ENCODE measurements around the gene TOX3. TPM values are rescaled to one million over a fixed set of nuclear protein-coding genes. Genes with fewer than 3 reads are reported as not detected.

Gene TOX3
- total and polyA plus RNA-seq, 4 donors, result 1.3 to 3.5 (median 2.4) TPM

DNA sequence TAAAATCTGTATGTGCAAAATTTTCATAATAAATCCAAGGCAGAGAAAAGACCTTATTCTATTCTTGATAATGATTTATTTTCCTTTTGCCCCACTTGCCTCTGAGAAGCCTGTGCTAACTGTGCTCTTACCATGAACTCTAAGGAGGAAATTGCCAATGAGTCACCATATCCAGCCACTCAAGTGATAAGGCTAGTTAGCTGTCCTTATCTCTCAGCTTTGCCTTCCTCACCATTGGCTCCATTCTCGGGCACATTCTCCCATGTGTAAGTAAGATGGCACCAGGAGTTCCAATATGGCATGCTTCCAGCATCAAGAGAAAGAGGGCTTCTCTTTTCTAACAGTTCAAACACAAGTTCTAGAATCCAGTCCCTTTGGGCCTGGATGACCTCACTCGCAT lies 142.4 kb downstream of the TOX3 start:
- no peak for TF ChIP-seq RXRA (IDR thresholded peaks at IDR 0.05)
- no peak for TF ChIP-seq YY1 (IDR thresholded peaks at IDR 0.05)
- TF ChIP-seq HNF4A (conservative IDR thresholded peaks at IDR 0.05), result no peak
- no peak for TF ChIP-seq FOXA2 (IDR thresholded peaks at IDR 0.05)
- no peak for TF ChIP-seq JUND (IDR thresholded peaks at IDR 0.05)
- TF ChIP-seq, protein P1, sequence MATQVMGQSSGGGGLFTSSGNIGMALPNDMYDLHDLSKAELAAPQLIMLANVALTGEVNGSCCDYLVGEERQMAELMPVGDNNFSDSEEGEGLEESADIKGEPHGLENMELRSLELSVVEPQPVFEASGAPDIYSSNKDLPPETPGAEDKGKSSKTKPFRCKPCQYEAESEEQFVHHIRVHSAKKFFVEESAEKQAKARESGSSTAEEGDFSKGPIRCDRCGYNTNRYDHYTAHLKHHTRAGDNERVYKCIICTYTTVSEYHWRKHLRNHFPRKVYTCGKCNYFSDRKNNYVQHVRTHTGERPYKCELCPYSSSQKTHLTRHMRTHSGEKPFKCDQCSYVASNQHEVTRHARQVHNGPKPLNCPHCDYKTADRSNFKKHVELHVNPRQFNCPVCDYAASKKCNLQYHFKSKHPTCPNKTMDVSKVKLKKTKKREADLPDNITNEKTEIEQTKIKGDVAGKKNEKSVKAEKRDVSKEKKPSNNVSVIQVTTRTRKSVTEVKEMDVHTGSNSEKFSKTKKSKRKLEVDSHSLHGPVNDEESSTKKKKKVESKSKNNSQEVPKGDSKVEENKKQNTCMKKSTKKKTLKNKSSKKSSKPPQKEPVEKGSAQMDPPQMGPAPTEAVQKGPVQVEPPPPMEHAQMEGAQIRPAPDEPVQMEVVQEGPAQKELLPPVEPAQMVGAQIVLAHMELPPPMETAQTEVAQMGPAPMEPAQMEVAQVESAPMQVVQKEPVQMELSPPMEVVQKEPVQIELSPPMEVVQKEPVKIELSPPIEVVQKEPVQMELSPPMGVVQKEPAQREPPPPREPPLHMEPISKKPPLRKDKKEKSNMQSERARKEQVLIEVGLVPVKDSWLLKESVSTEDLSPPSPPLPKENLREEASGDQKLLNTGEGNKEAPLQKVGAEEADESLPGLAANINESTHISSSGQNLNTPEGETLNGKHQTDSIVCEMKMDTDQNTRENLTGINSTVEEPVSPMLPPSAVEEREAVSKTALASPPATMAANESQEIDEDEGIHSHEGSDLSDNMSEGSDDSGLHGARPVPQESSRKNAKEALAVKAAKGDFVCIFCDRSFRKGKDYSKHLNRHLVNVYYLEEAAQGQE (IDR thresholded peaks at IDR 0.05), result no peak
- TF ChIP-seq, protein P2, sequence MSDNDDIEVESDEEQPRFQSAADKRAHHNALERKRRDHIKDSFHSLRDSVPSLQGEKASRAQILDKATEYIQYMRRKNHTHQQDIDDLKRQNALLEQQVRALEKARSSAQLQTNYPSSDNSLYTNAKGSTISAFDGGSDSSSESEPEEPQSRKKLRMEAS (IDR thresholded peaks at IDR 0.05), result no peak
- no peak for TF ChIP-seq FOXA1 (IDR thresholded peaks at IDR 0.05)
- TF ChIP-seq, protein P3, sequence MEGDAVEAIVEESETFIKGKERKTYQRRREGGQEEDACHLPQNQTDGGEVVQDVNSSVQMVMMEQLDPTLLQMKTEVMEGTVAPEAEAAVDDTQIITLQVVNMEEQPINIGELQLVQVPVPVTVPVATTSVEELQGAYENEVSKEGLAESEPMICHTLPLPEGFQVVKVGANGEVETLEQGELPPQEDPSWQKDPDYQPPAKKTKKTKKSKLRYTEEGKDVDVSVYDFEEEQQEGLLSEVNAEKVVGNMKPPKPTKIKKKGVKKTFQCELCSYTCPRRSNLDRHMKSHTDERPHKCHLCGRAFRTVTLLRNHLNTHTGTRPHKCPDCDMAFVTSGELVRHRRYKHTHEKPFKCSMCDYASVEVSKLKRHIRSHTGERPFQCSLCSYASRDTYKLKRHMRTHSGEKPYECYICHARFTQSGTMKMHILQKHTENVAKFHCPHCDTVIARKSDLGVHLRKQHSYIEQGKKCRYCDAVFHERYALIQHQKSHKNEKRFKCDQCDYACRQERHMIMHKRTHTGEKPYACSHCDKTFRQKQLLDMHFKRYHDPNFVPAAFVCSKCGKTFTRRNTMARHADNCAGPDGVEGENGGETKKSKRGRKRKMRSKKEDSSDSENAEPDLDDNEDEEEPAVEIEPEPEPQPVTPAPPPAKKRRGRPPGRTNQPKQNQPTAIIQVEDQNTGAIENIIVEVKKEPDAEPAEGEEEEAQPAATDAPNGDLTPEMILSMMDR (IDR thresholded peaks at IDR 0.05; ENCODE audit: low read depth, low read length, missing input control), result no peak
- no peak for TF ChIP-seq EGR1 (IDR thresholded peaks at IDR 0.05; ENCODE audit: low read depth in 2 of 2)
- no peak for TF ChIP-seq NR2F2 (IDR thresholded peaks at IDR 0.05)
- TF ChIP-seq, protein P4, sequence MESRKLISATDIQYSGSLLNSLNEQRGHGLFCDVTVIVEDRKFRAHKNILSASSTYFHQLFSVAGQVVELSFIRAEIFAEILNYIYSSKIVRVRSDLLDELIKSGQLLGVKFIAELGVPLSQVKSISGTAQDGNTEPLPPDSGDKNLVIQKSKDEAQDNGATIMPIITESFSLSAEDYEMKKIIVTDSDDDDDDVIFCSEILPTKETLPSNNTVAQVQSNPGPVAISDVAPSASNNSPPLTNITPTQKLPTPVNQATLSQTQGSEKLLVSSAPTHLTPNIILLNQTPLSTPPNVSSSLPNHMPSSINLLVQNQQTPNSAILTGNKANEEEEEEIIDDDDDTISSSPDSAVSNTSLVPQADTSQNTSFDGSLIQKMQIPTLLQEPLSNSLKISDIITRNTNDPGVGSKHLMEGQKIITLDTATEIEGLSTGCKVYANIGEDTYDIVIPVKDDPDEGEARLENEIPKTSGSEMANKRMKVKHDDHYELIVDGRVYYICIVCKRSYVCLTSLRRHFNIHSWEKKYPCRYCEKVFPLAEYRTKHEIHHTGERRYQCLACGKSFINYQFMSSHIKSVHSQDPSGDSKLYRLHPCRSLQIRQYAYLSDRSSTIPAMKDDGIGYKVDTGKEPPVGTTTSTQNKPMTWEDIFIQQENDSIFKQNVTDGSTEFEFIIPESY (IDR thresholded peaks at IDR 0.05), result no peak
- TF ChIP-seq RAD21 (IDR thresholded peaks at IDR 0.05), result no peak
- no peak for TF ChIP-seq TAF1 (conservative IDR thresholded peaks at IDR 0.05)
- no peak for TF ChIP-seq GABPA (IDR thresholded peaks at IDR 0.05 in 1 of 2, conservative IDR thresholded peaks at IDR 0.05 in 1 of 2)
- TF ChIP-seq, protein P5, sequence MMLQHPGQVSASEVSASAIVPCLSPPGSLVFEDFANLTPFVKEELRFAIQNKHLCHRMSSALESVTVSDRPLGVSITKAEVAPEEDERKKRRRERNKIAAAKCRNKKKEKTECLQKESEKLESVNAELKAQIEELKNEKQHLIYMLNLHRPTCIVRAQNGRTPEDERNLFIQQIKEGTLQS (IDR thresholded peaks at IDR 0.05), result no peak

DNA sequence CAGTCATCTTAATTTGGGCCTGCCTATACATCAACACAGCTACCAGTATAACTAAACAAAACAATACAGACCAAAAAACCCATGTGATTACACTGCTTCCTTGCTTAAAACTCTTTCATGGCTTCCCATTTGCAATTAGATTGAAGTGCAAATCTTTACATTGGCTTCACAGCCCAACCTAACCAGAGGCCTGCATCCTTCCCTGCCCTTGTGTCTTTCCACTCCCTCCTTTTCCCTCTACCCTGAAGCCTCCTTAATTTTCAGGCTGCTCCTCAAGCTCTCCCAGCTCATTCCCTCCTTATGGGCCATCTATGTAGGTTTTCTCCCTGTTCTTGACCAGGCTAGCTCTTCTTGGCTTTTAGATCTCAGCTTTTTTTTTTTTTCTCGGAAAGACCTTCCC lies 147.8 kb downstream of the TOX3 start:
- DNase-seq (ENCODE audit: low spot score), result no peak
- Histone ChIP-seq H3K9ac (ENCODE audit: low read depth in 1 of 2, low read length in 2 of 2) (no peak overlapping the region), H3K27ac (ENCODE audit: low read depth in 1 of 2, low read length in 2 of 2) (no peak overlapping the region), H3K4me1 (ENCODE audit: control insufficient read depth in 4 of 4, insufficient read depth in 4 of 4, low read length in 3 of 4) (peaks cover 0 to 14% (median 3%) of the 10 kb centered on the region in 4 donors), H3K9me3 (ENCODE audit: control insufficient read depth in 4 of 4, low read length in 3 of 4) (no peaks in the 10 kb centered on the region), H3K36me3 (ENCODE audit: control insufficient read depth in 4 of 4, insufficient read depth in 3 of 4, low read depth in 1 of 4, low read length in 3 of 4) (no peaks in the 10 kb centered on the region), H3K27me3 (ENCODE audit: control insufficient read depth in 4 of 4, insufficient read depth in 4 of 4, low read length in 3 of 4) (no peaks in the 10 kb centered on the region), H3K4me3 (ENCODE audit: low read depth in 1 of 3, low read length in 3 of 3) (no peak overlapping the region)
- WGBS, result 88% methylated on average over 1 of the region's 1 CpG
- TF ChIP-seq YY1 (IDR thresholded peaks at IDR 0.05) (no peak), NR2F2 (IDR thresholded peaks at IDR 0.05) (no peak), FOXA1 (IDR thresholded peaks at IDR 0.05) (no peak), EGR1 (IDR thresholded peaks at IDR 0.05; ENCODE audit: low read depth in 2 of 2) (no peak), RXRA (IDR thresholded peaks at IDR 0.05) (no peak), RAD21 (IDR thresholded peaks at IDR 0.05) (no peak), JUND (IDR thresholded peaks at IDR 0.05) (no peak)
- TF ChIP-seq, protein P5 (IDR thresholded peaks at IDR 0.05), result no peak

More for the DNA sequence above, 142.4 kb downstream of the TOX3 start:
- H3K36me3 ChIP-seq (ENCODE audit: control insufficient read depth in 4 of 4, insufficient read depth in 3 of 4, low read depth in 1 of 4, low read length in 3 of 4), result no peaks in the 10 kb centered on the region
- peaks cover 2 to 12% (median 7%) of the 10 kb centered on the region in 4 donors for H3K4me1 ChIP-seq (ENCODE audit: control insufficient read depth in 4 of 4, insufficient read depth in 4 of 4, low read length in 3 of 4)
- no peak overlapping the region for H3K4me3 ChIP-seq (ENCODE audit: low read depth in 1 of 3, low read length in 3 of 3)
- WGBS, result 91% methylated on average over 2 of the region's 2 CpGs
- DNase-seq (ENCODE audit: low spot score), result no peak
- H3K27me3 ChIP-seq (ENCODE audit: control insufficient read depth in 4 of 4, insufficient read depth in 4 of 4, low read length in 3 of 4), result no peaks in the 10 kb centered on the region
- H3K9ac ChIP-seq (ENCODE audit: low read depth in 1 of 2, low read length in 2 of 2), result no peak overlapping the region
- no peaks in the 10 kb centered on the region for H3K9me3 ChIP-seq (ENCODE audit: control insufficient read depth in 4 of 4, low read length in 3 of 4)
- no peak overlapping the region for H3K27ac ChIP-seq (ENCODE audit: low read depth in 1 of 2, low read length in 2 of 2)

Data from liver (tissue), 9 donors.